Tibial nerve (tissue), 4 donors: Measurements from ENCODE around the gene DTNB.

Experiments used
- EP300 ChIP-seq, 2 donors: sonication (generic); formaldehyde crosslinking; IDR thresholded peaks; one replicate each; pipeline ENCODE4 v1.6.1; 2017; ENCODE audit warnings: antibody characterized with exemption in 2 of 2, mild to moderate bottlenecking in 1 of 2
- TF ChIP-seq, protein P1 (sequence below), 5 experiments: fragments of 200-600 bp in 3 of 5; fragments of 450-650 bp in 2 of 5; sonication (generic) in 3 of 5; IDR thresholded peaks; one replicate each; pipeline ENCODE4 v1.5.1; 2016 to 2019; ENCODE audit warnings: antibody characterized with exemption in 5 of 5, mild to moderate bottlenecking in 3 of 5, moderate library complexity in 2 of 5

DNA sequence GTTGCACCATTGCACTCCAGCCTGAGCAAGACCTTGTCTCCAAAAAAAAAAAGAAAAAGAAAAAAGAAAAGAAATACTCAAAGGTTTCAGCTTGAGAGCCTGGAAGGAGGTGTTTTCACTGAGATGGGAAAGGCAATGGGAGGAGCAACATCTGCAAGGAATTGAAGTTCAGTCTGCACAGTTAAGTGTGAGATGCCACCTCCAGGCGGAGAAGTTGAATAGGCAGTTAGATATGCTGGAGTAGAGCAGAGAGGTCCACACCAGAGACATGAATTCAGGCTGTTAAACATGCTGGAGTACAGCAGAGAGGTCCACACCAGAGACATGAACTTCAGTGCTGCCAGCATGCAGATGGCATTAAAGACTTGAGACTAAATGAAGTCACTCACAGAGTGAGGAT, 41.4 kb upstream of the DTNB start:
- TF ChIP-seq, protein P1, sequence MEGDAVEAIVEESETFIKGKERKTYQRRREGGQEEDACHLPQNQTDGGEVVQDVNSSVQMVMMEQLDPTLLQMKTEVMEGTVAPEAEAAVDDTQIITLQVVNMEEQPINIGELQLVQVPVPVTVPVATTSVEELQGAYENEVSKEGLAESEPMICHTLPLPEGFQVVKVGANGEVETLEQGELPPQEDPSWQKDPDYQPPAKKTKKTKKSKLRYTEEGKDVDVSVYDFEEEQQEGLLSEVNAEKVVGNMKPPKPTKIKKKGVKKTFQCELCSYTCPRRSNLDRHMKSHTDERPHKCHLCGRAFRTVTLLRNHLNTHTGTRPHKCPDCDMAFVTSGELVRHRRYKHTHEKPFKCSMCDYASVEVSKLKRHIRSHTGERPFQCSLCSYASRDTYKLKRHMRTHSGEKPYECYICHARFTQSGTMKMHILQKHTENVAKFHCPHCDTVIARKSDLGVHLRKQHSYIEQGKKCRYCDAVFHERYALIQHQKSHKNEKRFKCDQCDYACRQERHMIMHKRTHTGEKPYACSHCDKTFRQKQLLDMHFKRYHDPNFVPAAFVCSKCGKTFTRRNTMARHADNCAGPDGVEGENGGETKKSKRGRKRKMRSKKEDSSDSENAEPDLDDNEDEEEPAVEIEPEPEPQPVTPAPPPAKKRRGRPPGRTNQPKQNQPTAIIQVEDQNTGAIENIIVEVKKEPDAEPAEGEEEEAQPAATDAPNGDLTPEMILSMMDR (IDR thresholded peaks at IDR 0.05), result no peak
- no peak for TF ChIP-seq EP300 (IDR thresholded peaks at IDR 0.05)
